CD4-positive, alpha-beta T cell treated with Interferon gamma for 1 hour (primary cell): ENCODE results near the gene MKRN1.
"Not testable (repeated sequence)": the region's sequence is repeated elsewhere in the genome, so short reads cannot be mapped to it uniquely, and the experiment has no call there.

Source experiments
- DNase-seq: peaks from one replicate; pipeline ENCODE4 v3.0.0-alpha.2; 2020

MKRN1 gene

GRCh38 chr7:140479062-140479738 is at the start of gene MKRN1:
TSS of gene MKRN1 (minus strand) at chr7:140479505. CDS start at chr7:140479344, 161 bp downstream.
- peak; percentile 93 for DNase-seq

- no peak for DNase-seq
Observed at GRCh38 chr7:140526787-140527664, 47.7 kb upstream of the MKRN1 start.

GRCh38 chr7:140526214-140526613 is 46.9 kb upstream of the MKRN1 start:
- no peak for DNase-seq

GRCh38 chr7:140525743-140526142 is 46.4 kb upstream of the MKRN1 start:
- DNase-seq, result peak; percentile 5

GRCh38 chr7:140521421-140521820 is 42.1 kb upstream of the MKRN1 start:
- DNase-seq, result no peak

- no peak for DNase-seq
Observed at GRCh38 chr7:140519007-140519399, 39.7 kb upstream of the MKRN1 start.

- DNase-seq, result no peak
Observed at GRCh38 chr7:140518370-140519006, 39.2 kb upstream of the MKRN1 start.

- peak; percentile 55 for DNase-seq
Observed at GRCh38 chr7:140517546-140518369, 38.5 kb upstream of the MKRN1 start.

- no peak for DNase-seq
Observed at GRCh38 chr7:140512317-140513000, 33.2 kb upstream of the MKRN1 start.

GRCh38 chr7:140509789-140510188 is 30.5 kb upstream of the MKRN1 start:
- DNase-seq, result no peak

- DNase-seq, result not testable (repeated sequence)
Observed at GRCh38 chr7:140507556-140507955, 28.3 kb upstream of the MKRN1 start.

- no peak for DNase-seq
Observed at GRCh38 chr7:140506788-140507464, 27.6 kb upstream of the MKRN1 start.

- no peak for DNase-seq
Observed at GRCh38 chr7:140501966-140502365, 22.7 kb upstream of the MKRN1 start.

GRCh38 chr7:140497807-140498206 is 18.5 kb upstream of the MKRN1 start:
- DNase-seq, result not testable (repeated sequence)

GRCh38 chr7:140497241-140497769 is 18.0 kb upstream of the MKRN1 start:
- DNase-seq, result no peak

- DNase-seq, result no peak
Observed at GRCh38 chr7:140495514-140496097, 16.3 kb upstream of the MKRN1 start.

- no peak for DNase-seq
Observed at GRCh38 chr7:140494867-140495266, 15.6 kb upstream of the MKRN1 start.

GRCh38 chr7:140489026-140489359 is 9.7 kb upstream of the MKRN1 start:
- no peak for DNase-seq

GRCh38 chr7:140485500-140486265 is 6.4 kb upstream of the MKRN1 start:
- DNase-seq, result no peak

- DNase-seq, result no peak
Observed at GRCh38 chr7:140484951-140485499, 5.7 kb upstream of the MKRN1 start.
